Activated CD4-positive, CD25-positive, alpha-beta regulatory T cell treated with anti-CD3 and anti-CD28 coated beads, Interleukin-2, amount 50 U/mL, for 24 hours (primary cell): ENCODE measurements around the gene IRX6.

Source experiments
- ATAC-seq, 2 donors: fragments of 150-1000 bp; cut with Tn5 transposase; one replicate each; pipeline ENCODE4 v1.10.0; 2021; ENCODE audit warnings: mild to moderate bottlenecking in 1 of 2, moderate library complexity in 1 of 2

The IRX6 gene

DNA sequence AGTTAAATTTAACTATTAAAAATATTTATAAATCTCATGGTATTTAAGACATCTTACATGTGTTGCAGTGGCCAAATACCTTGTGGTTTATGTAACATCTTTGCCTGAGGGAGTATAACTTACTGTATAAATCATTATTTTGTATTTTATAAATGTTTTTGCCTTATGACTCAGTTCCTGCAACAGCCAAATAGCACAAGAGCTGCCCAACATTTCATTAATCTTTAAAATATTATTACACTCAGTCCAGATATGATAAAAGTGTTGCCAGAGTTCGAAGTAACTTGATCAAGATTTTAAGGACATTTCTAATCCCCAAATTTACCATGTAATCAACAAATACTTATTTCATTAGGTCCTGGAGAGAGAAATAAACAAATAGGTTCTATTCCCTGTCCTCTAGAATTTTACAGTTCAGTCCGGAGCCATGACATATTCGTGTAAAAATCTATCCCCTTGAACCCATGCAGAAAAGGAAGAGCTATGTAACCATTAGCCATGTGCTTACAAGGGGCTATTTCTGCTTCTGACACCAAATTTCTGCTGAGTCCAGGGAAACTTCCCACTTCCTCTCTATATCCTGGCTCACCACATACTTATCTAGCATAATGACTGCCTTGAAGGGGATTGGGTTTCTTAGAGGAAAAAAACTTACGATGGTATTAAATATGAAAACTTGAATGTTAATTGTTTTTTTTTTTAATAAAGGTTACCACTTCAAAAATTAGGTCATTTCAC lies 44.0 kb downstream of the IRX6 start:
- no peak for ATAC-seq

DNA sequence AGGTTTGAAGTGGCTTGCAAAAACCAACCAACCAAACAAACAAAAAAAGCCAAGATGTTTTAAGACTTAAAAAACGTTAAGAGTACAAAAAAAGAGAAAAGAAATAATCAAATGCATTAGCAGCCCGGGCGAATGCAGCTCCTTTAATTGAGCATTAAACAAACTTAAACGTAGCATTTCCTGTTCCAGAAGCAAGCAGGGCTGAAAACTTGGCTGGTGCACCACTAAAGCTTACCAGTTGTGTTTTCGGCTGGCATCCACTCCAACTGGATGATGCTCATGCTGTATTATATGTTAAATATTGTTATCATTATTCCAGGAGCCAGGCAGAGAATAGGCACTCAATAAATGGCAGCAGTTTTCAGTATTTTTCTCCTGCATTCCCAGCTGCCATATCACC lies 45.1 kb downstream of the IRX6 start:
- no peak for ATAC-seq

DNA sequence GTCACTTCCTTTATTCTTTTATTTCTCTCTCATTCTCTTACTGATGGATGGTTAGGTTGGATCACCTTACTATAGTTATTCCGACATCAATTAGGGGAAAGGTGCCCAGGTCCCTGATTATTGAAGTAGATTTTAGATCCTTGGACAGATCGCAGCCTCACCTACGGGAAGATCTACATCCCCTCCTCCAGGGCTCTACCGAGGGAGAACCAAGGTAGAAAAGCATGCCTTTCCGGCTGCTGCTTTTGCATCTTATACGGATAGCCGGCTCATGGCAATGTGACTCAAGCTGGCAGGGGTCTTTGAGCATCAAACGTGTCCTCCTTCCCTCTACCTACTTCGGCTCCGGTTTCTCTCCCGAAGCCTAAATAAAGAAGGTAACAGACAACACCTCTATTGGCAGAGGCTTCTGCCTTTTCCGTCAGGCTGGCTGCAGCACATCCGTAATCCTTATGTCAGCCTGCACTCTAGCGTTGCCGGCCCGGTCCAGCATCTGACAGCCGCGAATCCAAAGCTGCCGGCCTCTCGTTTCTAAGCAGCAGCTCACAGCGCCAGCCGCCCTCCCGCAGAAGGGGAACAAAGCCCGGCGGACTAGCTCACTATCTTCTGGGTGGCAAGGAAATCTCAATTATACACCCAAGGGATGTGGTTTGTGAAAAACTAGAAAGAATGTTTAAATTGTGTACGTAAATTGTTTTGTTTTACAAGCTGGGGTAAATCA lies 46.9 kb downstream of the IRX6 start:
- no peak for ATAC-seq

DNA sequence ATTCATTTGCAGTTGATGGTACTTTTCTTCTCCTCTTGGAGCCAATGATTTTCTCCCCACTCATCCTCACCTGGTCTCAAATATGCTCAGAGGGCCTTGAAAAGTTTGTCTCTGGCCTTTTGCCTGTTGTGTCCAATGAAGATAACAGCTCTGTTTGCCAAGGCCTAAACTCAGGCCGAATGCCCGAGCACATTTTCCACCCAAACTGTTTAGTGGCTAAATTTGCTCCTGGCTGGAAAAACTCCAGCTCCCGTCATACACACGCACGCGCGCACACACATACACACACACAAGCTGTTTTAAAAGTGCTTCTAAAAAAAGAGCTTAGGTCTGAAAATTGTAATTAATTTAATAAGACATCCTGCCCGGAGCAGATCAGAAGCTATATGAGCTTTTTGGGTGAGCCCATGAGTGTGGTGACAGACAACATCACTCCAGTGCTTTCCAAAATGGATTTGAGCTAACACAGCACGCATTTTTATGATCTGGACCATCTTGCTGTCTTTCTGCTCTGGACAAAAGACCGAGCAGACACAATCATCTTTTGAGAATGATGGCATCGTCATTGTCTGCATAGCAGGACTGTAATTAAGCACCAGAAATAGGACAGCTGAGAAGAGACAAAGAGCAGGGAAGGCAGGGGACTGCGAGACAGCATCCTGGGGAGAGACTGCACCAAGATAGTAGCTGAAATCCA lies 48.9 kb downstream of the IRX6 start:
- no peak for ATAC-seq

DNA sequence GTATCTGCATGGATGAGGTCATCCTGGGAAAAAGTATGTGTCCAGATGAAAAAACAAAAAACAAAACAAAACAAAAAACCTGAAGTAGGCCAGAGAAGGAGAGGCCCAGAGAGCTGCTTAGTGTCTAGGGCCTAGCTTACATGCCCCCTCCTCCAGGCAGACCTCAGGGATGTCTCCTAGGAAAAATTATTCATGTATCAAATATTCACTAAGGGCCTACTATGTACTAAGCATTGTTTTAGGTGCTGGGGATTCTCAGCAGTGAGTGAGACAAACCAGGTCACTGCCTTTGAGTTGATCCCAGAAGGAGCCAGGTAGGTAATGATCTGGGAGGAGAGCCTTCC lies 49.5 kb downstream of the IRX6 start:
- ATAC-seq: no peak

DNA sequence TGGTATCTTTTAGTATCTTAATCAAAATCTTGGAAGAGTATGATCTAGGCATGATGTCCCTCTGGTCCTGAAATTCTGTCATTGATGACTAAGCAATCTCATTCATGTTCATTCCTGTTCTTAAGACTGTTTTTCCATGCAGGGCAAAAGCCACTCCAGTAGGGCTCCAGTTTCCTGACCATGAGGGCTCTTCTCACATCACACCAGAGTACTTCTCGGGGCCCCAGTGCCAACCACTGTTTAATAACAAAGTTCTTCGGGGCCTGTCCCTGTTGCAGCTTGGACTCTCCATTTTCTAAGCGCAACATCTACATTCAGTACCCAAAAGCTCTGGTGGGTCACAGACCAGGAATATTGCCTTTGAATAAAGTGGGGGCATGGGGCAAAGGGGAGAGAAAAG lies 52.0 kb downstream of the IRX6 start:
- no peak for ATAC-seq

DNA sequence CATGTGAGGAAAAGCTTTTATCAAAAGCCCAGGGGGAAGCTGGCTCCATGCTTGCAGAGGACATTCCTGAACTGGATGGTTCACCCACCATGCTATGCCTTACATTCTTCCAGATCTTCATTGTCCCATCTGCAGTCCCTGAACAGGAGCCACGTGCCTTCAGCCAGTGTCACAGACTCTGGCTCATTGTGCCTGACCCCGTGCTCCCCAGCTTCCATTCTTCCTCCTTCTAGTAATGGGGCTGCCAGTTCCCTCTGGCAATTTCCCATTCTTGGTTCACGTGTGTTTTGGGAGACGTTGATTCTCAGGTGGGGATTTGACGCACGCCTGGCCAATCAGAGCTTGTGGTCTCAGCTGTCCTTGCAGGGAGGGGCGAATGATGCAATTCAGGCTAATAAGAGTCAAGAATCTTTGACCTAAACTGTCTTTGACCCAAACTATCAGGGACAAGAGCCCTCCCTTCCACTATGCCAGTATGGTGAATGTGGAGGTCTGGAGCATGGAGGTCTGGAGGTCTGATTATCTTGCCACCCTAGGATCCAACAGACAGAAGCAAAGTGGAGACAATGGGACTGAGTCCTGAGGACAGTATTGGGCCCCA lies 52.7 kb downstream of the IRX6 start:
- ATAC-seq: no peak

DNA sequence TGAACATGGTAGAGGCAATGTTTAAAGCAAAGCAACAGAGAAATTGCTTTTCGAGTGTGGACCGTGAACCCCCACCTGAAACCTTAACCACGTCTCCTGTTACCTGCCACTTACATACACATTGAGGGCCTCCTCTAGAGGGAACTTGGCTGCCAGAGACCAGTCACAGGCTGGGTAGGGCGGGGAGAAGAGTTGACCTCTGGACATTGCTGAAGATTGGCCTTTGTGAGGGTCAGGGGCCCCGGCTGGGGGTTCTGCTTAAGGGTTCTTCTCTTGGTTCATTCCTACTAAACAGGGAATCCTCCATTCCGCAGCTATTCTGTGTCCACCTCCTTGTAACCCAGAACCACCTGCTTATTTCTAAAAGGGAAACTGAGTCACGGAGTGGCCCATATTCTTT lies 53.8 kb downstream of the IRX6 start:
- no peak for ATAC-seq

DNA sequence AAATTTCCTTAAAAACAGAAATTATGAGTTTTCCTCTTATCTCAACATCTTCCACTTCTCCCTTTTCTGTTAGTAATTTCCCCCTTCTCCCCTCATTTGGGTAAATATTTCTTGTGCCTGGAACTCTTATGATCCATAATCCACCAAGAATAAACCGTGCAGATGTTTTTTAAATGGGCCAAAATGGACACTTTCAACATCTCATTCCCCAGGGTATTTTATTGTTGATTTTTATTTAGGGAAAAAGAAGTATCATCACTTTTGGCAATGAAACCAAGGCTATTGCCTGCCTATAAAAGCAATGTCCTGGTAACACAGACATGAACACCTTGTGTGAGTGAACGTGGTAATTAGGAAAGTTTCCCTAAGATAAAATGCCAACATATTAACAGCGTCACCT lies 54.6 kb downstream of the IRX6 start:
- no peak for ATAC-seq

DNA sequence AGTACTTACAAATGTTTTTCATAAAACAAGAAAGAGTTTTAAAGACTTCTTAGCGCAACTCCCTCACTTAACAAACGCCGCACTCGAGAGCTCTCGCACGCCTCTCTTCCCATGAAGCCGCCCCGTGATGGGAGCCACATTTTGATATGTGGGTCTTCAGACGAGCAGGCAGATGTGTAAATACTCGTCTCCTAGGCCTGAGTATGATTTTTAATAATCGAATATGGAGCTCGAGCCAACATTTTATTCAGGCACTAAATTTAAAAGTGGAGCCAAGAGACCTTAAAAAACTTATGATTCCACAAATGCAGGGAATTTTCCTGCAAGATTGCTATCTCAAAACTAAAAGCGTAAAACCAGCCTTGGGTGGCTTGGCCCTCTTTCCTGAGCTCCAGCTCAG lies 55.4 kb downstream of the IRX6 start:
- ATAC-seq: no peak

DNA sequence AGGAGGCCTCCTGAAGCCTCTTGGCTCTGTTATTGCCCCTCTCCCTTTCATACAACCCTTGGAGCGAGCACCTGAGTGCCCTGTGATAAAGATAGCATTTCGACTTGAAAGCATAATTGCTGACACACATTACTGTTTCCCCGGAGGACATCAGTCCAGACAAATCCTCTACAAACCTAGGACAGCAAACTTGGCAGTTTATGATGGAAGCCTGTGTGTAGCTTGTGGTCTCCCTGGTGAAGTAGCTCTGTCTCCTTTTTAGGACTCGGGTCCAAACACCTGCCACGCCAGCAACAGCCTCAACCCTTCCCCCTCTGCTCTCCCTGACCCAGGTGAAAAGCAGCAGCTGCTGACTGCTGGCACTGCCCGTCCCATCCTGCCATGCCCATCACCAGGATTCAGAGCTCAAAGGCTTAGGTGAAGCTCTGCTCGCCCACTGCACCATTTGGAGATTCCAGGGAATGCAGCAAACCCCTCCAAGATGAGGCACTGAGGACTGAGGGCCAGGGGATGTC lies 55.9 kb downstream of the IRX6 start:
- no peak for ATAC-seq
